Stimulated activated CD4-positive, alpha-beta T cell treated with anti-CD3 and anti-CD28 coated beads, Interleukin-4, amount 100 ng/mL, for 48 hours (primary cell): ENCODE results near the gene LYL1.

ENCODE experiments used
- DNase-seq, 2 donors: peaks; one replicate each; pipeline ENCODE4 v3.0.0-alpha.2; 2020; ENCODE audit warnings: low read depth in 2 of 2

LYL1 gene

DNA sequence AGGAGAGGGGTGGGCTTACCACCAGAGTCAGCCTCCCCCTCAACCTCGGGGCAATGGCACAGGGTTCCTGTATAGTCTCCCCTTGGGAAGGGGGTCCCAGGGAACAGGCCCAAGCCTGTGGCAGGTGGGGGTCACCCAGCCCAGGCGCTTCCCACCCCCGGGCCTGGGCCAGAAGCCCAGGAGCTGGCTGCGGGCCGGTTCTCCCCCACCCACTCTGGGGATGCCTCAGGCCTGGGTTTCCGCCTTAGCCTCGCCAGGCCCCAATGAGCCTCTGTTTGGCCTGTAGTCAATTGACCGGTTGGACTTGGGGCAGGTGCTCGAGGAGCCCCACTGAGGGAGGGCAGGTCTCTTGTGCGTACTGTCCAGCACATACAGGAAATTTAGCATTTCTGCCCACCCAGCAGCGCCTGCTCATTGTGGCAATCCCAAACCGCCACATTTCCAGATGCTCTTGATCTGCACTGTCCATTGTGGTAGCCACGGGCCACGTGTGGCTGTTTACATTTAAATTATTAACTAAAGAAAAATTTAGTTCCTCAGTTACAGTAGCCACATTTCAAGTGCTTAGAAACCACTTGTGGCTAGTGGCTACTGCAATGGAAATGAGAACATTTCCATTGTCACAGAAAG, 9.9 kb downstream of the LYL1 start:
- no peak for DNase-seq

DNA sequence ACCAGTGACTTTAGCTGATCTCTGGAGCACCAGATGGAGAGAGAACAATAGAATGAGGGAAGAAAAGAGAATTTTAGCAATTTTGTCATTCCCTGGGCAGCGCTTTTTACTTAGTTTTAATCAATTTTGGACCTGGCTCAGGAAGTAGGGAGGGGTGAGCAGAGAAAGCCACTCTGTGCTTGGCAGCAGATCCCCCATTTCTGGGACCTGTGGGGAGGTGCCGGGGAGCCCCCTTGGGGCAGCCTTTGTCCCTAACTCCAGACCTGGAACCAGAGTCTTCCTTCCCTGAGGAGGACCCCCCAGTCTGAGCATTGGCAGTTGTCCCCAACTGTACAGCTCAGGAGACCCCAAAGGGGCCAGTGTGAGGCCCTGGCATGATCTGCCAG, 10.5 kb downstream of the LYL1 start:
- DNase-seq = no peak

DNA sequence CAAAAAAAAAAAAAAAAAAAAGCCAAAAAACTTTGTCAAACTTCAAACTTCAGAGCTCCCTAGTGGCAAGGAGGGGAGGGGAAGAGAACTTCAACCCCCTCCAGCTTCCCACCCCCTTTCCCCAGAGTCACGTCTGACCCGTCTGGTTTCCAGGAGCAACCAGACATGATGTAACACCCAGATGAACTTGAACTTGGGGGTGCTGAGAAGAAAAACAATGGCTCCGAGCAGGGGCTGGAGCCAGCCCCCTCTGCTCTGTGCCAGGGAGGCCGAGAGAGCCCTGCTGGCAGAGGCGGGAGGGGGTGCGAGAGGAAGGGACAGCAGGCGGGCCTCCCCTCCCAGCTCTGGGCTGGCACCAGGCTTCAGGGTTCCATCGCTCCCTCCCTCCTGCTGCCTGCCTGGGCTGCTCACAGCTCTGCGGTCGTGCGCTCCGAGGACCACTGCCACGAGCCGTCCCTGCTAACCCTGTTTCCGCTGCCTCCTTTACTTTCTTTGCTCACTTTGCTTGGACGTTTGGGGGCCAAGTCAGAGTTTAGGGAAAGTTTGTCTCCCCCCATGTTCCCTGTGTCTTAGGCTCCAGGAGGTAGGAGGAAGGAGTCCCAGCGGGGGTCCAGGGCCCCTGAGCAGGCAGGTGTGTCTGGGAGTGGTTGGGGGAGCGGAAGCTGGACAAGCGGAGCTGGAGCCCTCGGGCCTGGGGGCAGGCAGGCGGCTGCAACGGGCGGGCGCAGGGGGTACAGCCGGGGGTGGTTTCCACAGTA, 11.1 kb downstream of the LYL1 start:
- DNase-seq = no peak

DNA sequence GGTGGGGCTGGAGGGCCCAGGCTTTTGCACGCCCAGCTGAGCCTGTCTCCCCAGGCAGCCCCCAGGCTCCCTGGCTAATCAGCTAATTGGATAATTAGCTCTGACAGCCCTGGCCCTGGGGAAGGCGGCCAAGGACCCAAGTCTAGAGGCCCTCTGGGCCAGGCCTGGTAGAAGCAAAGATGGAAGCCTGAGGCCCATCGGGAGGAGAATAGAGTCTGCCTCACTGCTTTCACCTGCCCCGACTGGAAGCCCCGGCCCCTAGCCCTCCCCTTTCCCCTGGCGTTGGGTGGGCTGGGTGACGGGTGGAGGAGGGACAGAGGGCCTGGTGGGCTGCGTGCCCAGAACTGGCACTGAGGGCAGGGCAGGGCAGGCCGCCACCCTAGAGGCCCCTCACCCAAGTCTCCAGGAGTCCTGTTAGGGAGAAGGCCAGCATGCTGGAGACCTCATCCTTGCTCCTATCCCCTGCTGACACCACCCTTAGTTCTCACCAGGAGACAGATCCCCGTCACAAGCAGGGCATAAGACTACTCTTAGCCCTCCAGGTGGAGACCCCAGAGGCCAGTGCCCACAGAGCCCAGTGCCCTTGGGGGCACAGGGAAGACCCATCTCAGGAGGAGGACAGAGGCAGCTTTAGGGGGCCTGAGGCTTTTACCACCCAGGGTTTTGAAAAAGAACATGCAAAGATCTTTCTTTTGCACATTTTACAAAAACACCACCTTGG, 12.0 kb downstream of the LYL1 start:
- no peak for DNase-seq

DNA sequence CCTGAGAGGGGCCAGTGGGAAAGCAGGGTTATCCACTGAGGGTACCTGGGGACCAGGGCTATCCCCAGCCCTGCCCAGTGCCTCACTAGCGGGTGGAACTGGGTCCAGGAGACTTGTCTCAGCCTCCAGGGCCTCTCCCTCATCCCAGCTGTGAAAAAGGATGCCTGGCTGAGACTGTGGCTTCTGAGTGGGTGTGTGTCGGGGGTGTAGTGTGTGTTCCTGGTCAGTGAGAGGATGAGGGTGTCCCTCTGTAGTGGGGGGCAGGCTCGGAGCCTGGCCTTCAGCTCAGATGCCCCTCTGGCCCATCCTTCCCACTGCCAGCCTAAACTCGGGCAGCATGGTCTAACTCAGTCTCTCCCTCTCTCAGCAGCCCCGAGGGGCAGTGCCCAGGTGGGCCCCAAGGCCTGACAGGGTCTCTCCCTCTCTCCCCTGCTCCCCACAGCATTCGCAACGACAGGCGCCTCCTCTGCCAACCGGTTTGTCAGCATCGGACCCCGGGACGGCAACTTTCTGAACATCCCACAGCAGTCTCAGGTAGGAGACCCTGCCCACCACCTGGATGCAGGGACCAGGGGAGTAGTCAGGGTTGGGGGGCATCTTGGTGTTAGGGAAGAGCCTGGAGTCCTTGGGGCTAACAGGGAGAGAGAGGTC, 12.7 kb downstream of the LYL1 start:
- no peak for DNase-seq

DNA sequence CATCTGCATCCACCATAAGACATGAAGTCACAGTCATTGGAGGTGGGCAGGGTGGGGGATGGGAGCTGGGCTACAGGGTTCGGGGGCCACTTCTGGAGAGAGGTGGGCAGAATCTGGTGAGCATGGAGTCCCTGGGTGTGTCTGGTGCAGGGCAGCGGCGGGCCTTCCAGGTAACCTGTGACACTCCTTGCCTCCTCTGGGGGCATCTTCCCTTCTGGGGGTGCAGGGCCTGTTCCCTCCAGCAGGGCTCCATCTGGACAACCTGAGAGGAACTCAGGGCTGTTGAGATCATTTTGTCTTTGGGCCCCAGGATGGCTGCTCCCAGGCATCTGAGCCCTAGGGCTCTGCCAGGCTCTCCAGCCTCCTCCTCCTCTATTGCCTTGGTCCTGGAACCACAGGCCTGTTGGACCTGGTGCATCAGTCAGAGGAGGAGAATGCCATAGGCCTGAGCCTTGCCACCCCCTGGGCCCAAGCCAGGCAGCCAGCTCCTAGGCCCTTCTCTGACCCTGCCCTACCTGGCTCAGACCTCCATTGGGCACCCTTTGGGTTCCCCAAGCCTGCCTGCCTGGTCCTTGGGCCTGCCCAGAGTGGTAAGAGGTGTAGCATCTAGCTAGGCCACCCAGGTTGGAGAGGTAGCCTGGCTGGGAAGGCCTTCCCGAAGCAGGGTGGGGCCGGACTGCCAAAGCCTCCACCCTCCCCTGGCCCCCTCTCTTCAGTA, 13.4 kb downstream of the LYL1 start:
- no peak for DNase-seq

DNA sequence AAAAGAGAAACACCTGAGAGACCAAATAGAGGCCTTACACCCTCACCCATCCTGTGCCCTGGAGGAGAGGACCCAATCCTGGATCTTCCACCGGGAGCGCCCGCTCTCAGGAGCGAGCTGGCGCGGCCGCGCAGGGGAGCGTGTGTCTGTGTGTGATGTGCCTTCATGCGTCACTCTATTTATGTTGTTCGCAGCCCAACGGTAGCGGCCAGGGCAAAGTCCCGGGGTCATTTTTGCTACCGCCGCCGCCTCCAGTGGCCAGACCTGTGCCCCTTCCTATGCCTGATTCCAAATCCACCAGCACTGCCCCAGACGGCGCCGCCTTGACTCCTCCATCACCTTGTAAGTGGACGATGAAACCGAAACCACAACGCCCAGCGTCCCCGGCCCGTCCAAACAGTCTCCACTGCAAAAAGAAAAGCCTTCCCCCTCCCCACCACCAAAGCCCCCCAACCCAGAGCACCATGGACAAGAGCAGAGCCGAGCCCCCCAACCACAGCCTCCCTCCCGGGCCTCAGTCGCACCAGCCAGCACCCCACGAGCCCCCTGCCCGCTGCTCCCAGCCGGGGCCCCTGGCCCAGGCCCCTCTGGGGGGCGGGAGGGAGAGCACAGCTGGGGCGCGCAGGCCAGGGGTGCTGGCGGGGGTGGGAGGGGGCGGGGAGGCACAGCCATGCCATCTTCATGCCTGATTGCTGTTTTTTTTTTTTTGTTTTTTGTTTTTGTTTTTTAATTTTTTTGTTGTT, 14.7 kb downstream of the LYL1 start:
- no peak for DNase-seq

DNA sequence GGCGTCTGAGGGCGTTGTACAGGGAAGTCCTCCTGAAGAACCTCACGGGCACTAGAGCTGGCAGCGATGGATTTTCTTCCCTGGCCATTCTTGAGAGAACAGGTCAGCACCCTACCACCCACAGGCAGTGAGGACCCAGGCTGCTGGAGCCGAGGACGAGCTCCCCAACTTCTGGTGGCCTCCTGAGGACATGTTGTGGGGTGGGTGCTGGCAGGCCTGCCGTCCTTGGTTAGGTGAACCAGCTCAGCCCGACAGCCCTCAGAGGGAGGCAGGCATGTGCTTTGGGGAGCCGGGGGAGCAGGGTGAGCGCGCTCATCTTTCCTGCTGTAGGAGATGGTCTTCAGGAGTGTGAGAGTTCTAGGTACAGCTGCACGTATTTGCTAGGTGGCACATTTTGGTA, 15.4 kb downstream of the LYL1 start:
- DNase-seq = no peak

DNA sequence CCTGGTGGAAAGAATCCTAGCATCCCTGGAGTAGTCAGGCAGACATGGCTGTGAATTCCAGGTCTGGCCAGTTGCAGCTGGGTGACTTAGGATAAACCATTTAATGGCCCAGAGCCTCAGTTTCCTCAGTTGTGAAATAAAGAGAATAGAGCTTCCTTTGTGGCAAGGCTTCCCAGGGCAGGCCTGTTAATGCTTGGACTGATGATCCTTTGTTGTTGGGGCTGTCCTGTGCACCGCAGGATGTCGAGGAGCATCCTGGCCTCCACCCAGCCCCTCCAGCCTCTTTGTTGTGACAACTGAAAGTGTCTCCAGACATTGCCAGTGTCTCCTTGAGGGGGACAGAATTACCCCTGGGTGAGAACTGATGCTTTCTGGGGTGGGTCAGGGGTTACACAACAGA, 16.3 kb downstream of the LYL1 start:
- DNase-seq = no peak

DNA sequence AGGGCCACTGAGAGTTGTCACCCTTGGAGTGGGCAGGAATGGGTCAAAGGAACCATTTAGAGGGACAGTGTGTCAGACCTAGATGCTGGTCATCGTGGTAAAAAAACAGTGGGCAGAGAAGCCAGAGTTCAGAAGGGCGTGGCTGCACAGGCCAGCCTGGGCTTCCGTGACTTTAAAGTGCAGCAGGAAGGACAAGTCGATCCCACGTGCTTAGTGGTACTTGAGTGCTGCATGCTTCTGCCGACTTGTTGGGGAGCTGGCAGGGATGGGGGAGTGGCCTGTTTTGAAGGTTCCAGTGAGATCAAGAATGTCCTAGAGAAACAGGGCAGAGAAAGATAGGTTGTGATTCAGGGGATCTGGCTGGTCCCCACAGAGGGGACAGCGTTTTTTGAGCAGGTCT, 17.0 kb downstream of the LYL1 start:
- DNase-seq = no peak

DNA sequence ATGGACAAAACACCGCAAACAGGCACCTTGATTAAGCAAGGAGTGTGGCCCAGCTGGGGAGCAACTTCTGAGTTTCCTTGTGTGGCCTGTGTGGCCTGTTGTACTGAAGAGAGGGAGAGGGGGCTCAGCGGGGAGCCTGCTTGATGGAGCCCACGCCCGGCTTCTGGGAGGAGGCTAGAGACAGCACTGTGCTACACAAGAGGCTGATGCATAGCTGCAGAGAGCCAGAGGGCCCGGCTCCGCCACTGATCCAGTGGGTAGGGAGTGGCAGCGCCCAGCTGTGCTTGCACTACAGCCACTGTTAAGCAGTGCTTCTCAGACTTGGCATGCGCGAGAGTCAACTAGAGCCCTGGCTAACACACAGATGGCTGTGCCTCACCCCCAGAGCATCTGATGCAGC, 19.0 kb downstream of the LYL1 start:
- no peak for DNase-seq

DNA sequence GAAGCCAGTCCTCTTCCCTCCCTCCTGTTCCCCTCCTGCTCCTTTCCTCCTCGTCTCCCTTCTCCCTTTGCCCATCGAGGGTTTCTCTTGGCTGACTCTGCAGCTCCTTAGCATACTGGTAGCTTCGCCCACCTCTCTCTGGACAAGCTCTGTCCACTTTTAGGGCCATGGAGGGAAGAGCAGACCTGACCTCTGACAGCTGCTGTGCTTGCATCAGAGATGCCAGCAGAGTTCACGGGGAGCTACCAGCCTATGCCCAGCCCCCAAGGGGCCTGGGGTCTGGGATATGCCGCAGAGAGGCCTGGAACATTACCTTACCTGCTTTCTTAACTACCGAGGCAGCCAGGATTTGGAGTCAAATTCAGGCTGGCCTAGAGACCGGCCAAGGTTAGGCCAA, 19.7 kb downstream of the LYL1 start:
- DNase-seq = no peak

DNA sequence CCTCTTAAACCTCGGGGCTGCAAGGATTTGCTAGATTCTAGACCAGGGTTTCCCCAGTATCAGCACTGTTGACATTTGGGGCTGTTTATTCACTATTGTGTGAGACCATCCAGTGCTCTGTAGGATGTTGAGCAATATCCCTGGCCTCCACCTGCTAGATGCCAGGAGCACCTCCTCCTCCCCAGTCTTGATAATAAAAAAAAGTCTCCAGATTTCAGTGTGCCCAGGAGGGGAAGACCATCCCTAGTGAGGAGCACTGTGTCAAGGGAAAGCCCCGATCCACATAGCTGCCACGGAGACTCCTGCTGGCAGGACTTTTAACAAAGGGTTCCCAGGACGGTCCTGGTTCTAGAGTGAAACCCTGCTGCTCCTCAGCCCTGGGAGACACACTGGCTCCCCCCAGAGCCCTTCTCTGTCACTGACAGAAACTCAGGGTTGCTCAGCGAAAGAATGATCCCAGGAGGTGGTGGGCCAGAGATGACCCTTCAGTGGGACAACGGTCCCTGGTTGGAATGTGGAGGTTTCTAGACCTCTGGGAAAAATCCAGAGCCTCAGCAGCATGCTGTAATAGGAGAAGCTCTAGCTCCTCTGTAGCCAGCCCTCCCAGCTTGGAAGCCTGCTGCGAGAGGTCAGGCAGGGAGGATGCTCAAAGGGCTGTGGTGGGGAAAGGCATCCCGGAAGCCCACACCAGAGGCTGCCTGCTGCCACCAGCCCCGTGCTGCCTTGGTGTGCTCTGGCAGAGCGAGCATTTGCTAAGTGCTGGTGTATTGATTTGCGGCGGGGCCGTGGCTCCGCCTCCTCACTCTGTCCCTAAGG, 20.3 kb downstream of the LYL1 start:
- no peak for DNase-seq

DNA sequence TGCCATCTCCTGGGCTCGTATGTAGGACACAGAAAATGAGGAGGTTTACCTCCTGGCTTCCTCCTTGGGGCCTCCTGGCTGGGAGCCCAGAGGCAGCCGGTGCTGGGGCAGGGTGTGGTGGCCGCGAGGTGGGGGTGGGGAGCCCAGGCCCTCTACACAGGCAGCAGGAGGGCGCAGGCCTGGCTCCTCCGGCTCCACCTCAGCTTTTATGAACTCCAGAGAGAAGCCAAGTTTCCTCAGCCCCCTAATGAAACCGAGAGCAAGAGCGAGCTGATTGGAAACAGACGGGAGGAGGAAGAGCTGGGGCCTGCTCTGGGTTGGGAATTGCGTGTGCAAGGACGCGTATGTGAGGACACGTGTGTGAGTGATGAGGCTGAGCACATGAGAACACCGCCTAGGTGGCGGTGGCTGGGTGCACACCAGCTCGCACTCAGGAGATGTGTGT, 23.1 kb downstream of the LYL1 start:
- DNase-seq = no peak

DNA sequence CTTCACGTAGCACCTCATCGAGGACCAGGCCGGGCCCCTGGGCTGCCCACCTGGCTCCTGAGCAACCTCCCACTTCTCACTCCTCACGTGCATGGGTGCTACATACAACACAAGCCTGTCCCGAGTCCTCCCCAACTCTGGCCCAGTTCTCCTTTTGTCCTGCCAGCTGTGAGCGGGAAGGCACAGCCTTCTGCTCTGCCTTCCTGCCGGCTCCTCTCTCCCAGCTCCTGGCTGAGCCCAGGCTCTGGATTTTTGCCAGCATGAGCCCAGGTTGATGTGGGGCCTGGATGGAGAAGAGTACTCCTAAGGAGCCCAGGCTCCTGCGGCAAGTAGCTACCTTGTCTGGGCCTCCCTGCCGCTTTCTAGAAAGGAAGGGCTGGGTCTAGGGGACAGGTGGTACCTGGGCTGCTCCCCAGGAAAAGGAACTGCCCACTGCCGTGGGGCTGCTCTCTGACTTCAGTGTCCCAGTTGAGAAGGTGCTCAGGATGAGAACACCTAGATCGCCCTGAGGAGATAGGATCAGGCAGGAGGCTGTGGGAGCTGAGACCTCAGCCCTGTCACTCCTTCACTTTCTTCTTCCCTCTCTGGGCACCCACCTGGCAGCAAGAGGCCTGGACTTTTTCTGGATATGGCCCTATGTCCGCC, 23.6 kb downstream of the LYL1 start:
- DNase-seq = no peak

DNA sequence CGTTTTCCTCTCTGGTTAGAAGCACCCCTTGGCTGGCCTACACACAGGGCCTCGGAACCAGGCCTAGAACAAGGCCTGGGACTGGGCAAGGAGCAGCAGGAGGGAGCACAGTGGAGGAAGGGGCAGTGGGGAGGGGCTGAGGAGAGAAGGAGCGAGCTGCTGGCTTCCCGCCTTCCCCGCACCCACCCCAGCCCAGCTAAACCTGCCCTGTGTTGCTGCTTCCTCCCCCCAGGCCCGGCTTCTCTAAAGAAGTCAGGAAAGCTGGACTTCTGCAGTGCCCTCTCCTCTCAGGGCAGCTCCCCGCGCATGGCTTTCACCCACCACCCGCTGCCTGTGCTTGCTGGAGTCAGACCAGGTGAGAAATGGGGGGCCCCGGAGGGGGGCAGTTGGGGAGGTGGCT, 24.3 kb downstream of the LYL1 start:
- DNase-seq = no peak

DNA sequence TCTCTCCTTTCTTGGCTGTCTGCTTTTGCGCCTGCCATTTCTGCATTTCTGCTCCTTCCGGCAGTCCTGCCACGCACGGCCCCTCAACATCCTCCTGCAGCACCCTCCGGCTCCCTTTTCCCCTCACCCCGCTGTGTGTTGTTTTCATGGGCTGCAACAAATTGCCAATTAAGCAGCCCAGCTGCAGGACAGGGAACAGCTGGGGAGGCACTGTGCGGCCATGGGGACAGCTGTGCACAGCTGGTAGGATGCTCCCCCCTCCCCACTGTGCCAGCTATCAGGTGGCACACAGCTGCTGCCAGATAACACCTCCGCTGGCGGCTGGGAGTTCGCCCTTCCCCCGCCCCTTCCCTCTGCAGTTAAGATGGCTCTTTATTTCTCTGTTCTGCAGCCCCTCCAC, 25.4 kb downstream of the LYL1 start:
- no peak for DNase-seq

DNA sequence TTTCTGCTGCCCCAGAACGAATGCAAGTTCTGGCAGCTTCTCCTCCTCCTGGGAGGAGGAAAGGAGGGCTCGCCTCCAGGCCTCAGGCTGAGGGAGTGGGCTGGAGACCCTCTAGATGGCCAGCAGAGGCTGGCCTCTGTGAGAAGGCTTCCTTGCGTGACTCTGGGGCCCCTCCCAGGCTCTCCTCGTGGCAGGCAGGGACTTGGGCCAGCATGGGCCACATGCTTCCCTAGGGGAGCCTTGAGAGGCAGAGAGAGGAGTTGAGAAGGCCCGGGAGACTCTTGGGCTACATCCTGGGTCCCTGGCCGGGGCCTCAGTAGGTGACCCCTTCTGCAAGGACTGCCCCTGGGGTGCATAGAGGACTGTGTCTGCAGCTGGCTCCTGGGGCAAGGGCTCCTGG, 25.9 kb downstream of the LYL1 start:
- DNase-seq = no peak

DNA sequence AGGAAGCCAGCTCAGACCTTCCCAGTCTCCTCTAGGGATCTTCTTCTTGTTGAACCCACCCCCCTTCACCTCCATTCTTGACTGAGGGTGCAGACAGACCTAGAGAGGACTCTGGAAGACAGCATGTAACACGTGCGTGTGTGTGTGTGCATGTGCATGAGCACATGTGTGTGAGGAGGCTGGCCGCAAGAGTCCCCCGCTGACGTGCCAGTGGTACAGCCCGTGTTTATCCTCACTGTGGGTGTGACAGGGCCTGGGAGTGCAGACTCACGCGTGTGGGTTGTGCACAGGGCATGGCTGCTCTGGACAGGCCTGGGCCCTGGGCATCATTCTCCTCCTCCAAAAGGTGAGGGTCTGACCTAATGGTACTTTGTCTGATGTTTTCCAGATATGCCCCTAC, 26.3 kb downstream of the LYL1 start:
- DNase-seq = no peak

DNA sequence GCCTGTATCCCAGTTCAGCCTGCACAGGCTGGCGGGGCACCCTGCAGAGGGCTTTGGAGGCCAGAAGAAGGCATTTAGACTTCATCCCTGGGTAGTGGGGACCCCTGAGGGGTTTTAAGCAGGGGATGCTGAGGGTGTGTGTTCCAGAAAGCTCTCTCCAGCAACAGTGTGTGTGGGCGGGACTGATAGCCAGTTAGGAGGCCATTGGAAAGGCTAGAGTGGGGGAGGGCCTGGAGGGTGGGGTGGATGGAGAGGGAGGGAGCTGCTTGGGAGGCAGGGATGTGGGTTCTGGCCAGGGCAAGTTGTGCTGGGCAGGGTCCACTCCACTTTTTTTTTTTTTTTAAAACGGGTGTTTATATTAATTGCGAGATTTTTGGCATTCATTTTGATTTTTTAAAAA, 28.3 kb downstream of the LYL1 start:
- DNase-seq = no peak
